Loucy (cell line): Measurements from ENCODE around the gene HPS1.

Experiments
- H2AFZ ChIP-seq: fragments of 200-600 bp; sonication (generic); 2 replicates; pipeline ENCODE4 v1.6.0; 2016; ENCODE audit warnings: antibody characterized with exemption, mild to moderate bottlenecking, low read length, moderate library complexity
- H3F3A ChIP-seq: fragments of 200-600 bp; 2 replicates; pipeline ENCODE4 v1.6.0; 2016; ENCODE audit warnings: antibody characterized with exemption, low read depth, mild to moderate bottlenecking
- H3K27me3 ChIP-seq: fragments of 200-600 bp; sonication (generic); 2 replicates; pipeline ENCODE4 v1.6.1; 2014; ENCODE audit warnings: low read length, mild to moderate bottlenecking; ENCODE audit not compliant: insufficient read depth, poor library complexity, severe bottlenecking
- H3K36me3 ChIP-seq: fragments of 200-600 bp; sonication (generic); 2 replicates; pipeline ENCODE4 v1.6.1; 2016; ENCODE audit warnings: low read length; ENCODE audit not compliant: insufficient read depth
- H3K4me1 ChIP-seq: fragments of 200-600 bp; sonication (generic); 2 replicates; pipeline ENCODE4 v1.5.1; 2014; ENCODE audit warnings: low read length, mild to moderate bottlenecking; ENCODE audit not compliant: insufficient read depth, poor library complexity, severe bottlenecking
- H3K4me2 ChIP-seq: fragments of 200-600 bp; sonication (generic); 2 replicates; pipeline ENCODE4 v1.6.0; 2014; ENCODE audit warnings: antibody characterized with exemption, low read length, low read depth, mild to moderate bottlenecking; ENCODE audit not compliant: poor library complexity, severe bottlenecking
- H3K4me3 ChIP-seq: fragments of 200-600 bp; sonication (generic); 2 replicates; pipeline ENCODE4 v1.5.1; 2014; ENCODE audit warnings: low read length, mild to moderate bottlenecking, mixed read lengths; ENCODE audit not compliant: poor library complexity, severe bottlenecking
- H3K79me2 ChIP-seq: fragments of 200-600 bp; sonication (generic); 2 replicates; pipeline ENCODE4 v1.6.1; 2014; ENCODE audit warnings: low read length; ENCODE audit not compliant: insufficient read depth
- H3K9ac ChIP-seq: fragments of 200-600 bp; sonication (generic); 2 replicates; pipeline ENCODE4 v1.6.0; 2014; ENCODE audit warnings: mild to moderate bottlenecking, low read depth, low read length, moderate library complexity; ENCODE audit not compliant: poor library complexity, severe bottlenecking
- H3K9me2 ChIP-seq: fragments of 200-600 bp; sonication (generic); replicated peaks from 2 replicates; pipeline ENCODE4 v1.6.1; 2016; ENCODE audit warnings: low read depth, low read length, mixed read lengths
- H3K9me3 ChIP-seq: fragments of 200-600 bp; sonication (generic); 2 replicates; pipeline ENCODE4 v1.6.1; 2014; ENCODE audit warnings: mild to moderate bottlenecking, antibody characterized with exemption, low read length, low read depth; ENCODE audit not compliant: insufficient read depth
- H4K20me1 ChIP-seq: fragments of 200-600 bp; sonication (generic); 2 replicates; pipeline ENCODE4 v1.6.0; 2014; ENCODE audit warnings: antibody characterized with exemption, low read length, mild to moderate bottlenecking; ENCODE audit not compliant: insufficient read depth, poor library complexity, severe bottlenecking
- EZH2phosphoT487 ChIP-seq: fragments of 200-600 bp; IDR thresholded peaks from 2 replicates; pipeline ENCODE4 v1.6.1; 2018; ENCODE audit warnings: antibody characterized with exemption, mild to moderate bottlenecking, moderate library complexity, borderline replicate concordance
- TF ChIP-seq, protein P1 (sequence below): fragments of 200-600 bp; sonication (generic); conservative IDR thresholded peaks from 2 replicates; pipeline ENCODE4 v1.5.1; 2014; ENCODE audit warnings: mild to moderate bottlenecking, antibody characterized with exemption, low read length

Gene HPS1

DNA sequence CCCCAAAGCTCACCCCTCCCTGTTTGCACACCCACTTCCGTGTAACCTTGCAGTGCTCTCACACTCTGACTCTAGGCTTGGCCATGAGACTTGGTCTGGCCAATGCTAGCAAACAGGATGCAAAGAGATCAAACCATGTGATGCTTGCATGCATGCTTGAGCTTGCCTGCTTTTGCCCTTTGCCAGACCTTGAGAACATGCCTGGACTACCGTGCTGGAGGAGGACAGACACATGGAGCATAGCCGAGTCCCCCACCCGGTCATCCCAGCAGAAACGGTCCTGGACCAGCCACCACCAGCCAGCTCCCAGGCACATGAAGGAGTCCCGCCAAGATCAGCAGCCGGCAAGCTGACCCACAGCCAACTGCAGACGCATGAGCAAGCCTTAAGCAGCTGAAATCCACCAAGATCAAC, 55.1 kb downstream of the HPS1 start:
- H3F3A ChIP-seq: no peaks in the 10 kb centered on the region
- H2AFZ ChIP-seq: no peak overlapping the region
- H3K4me3 ChIP-seq: no peak overlapping the region
- H3K27me3 ChIP-seq: no peaks in the 10 kb centered on the region
- H3K79me2 ChIP-seq: no peaks in the 10 kb centered on the region
- H3K9me2 ChIP-seq: no peaks in the 10 kb centered on the region
- H3K36me3 ChIP-seq: no peaks in the 10 kb centered on the region
- TF ChIP-seq EZH2phosphoT487: no peak
- TF ChIP-seq, protein P1, sequence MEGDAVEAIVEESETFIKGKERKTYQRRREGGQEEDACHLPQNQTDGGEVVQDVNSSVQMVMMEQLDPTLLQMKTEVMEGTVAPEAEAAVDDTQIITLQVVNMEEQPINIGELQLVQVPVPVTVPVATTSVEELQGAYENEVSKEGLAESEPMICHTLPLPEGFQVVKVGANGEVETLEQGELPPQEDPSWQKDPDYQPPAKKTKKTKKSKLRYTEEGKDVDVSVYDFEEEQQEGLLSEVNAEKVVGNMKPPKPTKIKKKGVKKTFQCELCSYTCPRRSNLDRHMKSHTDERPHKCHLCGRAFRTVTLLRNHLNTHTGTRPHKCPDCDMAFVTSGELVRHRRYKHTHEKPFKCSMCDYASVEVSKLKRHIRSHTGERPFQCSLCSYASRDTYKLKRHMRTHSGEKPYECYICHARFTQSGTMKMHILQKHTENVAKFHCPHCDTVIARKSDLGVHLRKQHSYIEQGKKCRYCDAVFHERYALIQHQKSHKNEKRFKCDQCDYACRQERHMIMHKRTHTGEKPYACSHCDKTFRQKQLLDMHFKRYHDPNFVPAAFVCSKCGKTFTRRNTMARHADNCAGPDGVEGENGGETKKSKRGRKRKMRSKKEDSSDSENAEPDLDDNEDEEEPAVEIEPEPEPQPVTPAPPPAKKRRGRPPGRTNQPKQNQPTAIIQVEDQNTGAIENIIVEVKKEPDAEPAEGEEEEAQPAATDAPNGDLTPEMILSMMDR: no peak
- no peak overlapping the region for H3K9ac ChIP-seq
- H3K9me3 ChIP-seq: no peaks in the 10 kb centered on the region
- H3K4me1 ChIP-seq: no peaks in the 10 kb centered on the region
- peak overlapping the region; percentile 38 for H3K4me2 ChIP-seq
- H4K20me1 ChIP-seq: no peaks in the 10 kb centered on the region

DNA sequence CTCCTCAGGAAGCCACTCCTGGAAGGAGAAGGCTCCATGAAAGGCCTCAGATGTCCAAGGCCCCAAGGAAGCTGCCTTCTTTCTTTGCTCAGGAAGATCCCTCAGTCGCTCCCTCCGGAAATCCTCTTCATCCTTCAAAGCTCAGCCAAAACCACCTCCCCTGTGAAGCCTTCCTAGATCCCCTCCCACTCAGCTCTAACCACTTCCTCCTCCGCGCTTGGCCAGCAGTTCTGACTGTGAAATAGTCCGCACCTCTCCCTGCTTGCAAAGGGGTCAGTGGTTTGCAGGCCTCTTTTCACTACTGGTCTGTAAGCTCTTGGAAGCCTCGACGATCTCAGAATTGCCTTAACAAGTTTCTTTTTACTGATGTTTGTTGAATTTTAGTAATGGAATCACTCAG, 55.7 kb downstream of the HPS1 start:
- H3K9me2 ChIP-seq: no peaks in the 10 kb centered on the region
- H3F3A ChIP-seq: no peaks in the 10 kb centered on the region
- H3K36me3 ChIP-seq: no peaks in the 10 kb centered on the region
- no peak overlapping the region for H3K9ac ChIP-seq
- H2AFZ ChIP-seq: no peak overlapping the region
- no peaks in the 10 kb centered on the region for H3K27me3 ChIP-seq
- H3K9me3 ChIP-seq: no peaks in the 10 kb centered on the region
- H3K79me2 ChIP-seq: no peaks in the 10 kb centered on the region
- TF ChIP-seq, protein P1: no peak
- TF ChIP-seq EZH2phosphoT487: no peak
- H3K4me1 ChIP-seq: no peaks in the 10 kb centered on the region
- peak overlapping the region; percentile 38 for H3K4me2 ChIP-seq
- H4K20me1 ChIP-seq: no peaks in the 10 kb centered on the region
- H3K4me3 ChIP-seq: no peak overlapping the region

DNA sequence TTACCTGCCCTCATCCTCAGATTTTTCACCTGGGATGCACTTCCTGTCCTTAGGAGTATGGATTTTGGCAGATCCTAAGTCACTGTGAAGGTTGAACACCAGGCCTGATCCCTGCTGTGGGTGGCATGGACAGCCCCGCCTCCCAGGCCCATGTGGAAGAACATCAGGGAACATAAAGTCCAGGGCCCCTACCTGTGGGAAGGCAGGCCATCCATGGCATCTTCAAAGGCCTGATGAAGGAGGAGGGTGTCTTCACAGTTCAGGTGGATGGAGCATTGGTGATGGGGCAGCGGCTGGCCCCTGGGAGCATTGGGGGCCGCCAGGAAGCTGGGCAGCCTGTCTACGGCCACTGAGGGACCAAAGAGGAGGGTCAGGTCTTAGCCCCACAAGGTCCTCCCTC, 56.3 kb downstream of the HPS1 start:
- no peaks in the 10 kb centered on the region for H3F3A ChIP-seq
- no peak overlapping the region for H3K4me3 ChIP-seq
- no peak overlapping the region for H3K9ac ChIP-seq
- H4K20me1 ChIP-seq: no peaks in the 10 kb centered on the region
- TF ChIP-seq EZH2phosphoT487: no peak
- TF ChIP-seq, protein P1: no peak
- H3K9me2 ChIP-seq: no peaks in the 10 kb centered on the region
- no peaks in the 10 kb centered on the region for H3K36me3 ChIP-seq
- no peaks in the 10 kb centered on the region for H3K27me3 ChIP-seq
- no peaks in the 10 kb centered on the region for H3K4me1 ChIP-seq
- no peaks in the 10 kb centered on the region for H3K79me2 ChIP-seq
- no peak overlapping the region for H2AFZ ChIP-seq
- H3K4me2 ChIP-seq: peak overlapping the region; percentile 38
- no peaks in the 10 kb centered on the region for H3K9me3 ChIP-seq
